ENCODE measurements around the gene FBXO2.
"Not testable (repeated sequence)": the region's sequence is repeated elsewhere in the genome, so short reads cannot be mapped to it uniquely, and the experiment has no call there.

The FBXO2 gene

GRCh38 chr1:11622398-11622797, 31.8 kb downstream of the FBXO2 start:
- no peak for DNase-seq

GRCh38 chr1:11620924-11621323, 33.3 kb downstream of the FBXO2 start:
- no peak for DNase-seq

- DNase-seq = no peak
Observed at GRCh38 chr1:11620405-11620804, 33.8 kb downstream of the FBXO2 start.

GRCh38 chr1:11617741-11618140, 36.5 kb downstream of the FBXO2 start:
- no peak for DNase-seq

- DNase-seq = no peak
Observed at GRCh38 chr1:11617314-11617713, 36.9 kb downstream of the FBXO2 start.

GRCh38 chr1:11616766-11617165, 37.5 kb downstream of the FBXO2 start:
- no peak for DNase-seq

- no peak for DNase-seq
Observed at GRCh38 chr1:11615090-11615489, 39.1 kb downstream of the FBXO2 start.

- no peak for DNase-seq
Observed at GRCh38 chr1:11613347-11613746, 40.9 kb downstream of the FBXO2 start.

GRCh38 chr1:11611638-11612327, 42.4 kb downstream of the FBXO2 start:
- no peak for DNase-seq

- DNase-seq = no peak
Observed at GRCh38 chr1:11610629-11611180, 43.5 kb downstream of the FBXO2 start.

- DNase-seq = not testable (repeated sequence)
Observed at GRCh38 chr1:11609378-11609777, 44.9 kb downstream of the FBXO2 start.

GRCh38 chr1:11608596-11609130, 45.6 kb downstream of the FBXO2 start:
- not testable (repeated sequence) for DNase-seq

- DNase-seq = no peak
Observed at GRCh38 chr1:11606775-11607174, 47.5 kb downstream of the FBXO2 start.

GRCh38 chr1:11602981-11603380, 51.2 kb downstream of the FBXO2 start:
- DNase-seq = no peak

- no peak for DNase-seq
Observed at GRCh38 chr1:11602424-11602823, 51.8 kb downstream of the FBXO2 start.

- peak; percentile 16 for DNase-seq
Observed at GRCh38 chr1:11600836-11601235, 53.4 kb downstream of the FBXO2 start.

GRCh38 chr1:11599891-11600576, 54.2 kb downstream of the FBXO2 start:
- no peak for DNase-seq

- no peak for DNase-seq
Observed at GRCh38 chr1:11598461-11598860, 55.8 kb downstream of the FBXO2 start.

Measured in NCI-H1105 (cell line).